GM10266 (cell line): Measurements from ENCODE around the gene IL20RA.
"Not testable (repeated sequence)": the region's sequence is repeated elsewhere in the genome, so short reads cannot be mapped to it uniquely, and the experiment has no call there.

Experiments
- DNase-seq: peaks from one replicate; pipeline ENCODE4 v3.0.0; 2012; ENCODE audit errors: extremely low spot score
- CTCF ChIP-seq: IDR thresholded peaks from 2 replicates; pipeline ENCODE4 v1.5.1; 2012; ENCODE audit warnings: mild to moderate bottlenecking, low read depth; ENCODE audit not compliant: control insufficient read depth, insufficient read depth; ENCODE audit errors: missing control alignments

The IL20RA gene

DNA sequence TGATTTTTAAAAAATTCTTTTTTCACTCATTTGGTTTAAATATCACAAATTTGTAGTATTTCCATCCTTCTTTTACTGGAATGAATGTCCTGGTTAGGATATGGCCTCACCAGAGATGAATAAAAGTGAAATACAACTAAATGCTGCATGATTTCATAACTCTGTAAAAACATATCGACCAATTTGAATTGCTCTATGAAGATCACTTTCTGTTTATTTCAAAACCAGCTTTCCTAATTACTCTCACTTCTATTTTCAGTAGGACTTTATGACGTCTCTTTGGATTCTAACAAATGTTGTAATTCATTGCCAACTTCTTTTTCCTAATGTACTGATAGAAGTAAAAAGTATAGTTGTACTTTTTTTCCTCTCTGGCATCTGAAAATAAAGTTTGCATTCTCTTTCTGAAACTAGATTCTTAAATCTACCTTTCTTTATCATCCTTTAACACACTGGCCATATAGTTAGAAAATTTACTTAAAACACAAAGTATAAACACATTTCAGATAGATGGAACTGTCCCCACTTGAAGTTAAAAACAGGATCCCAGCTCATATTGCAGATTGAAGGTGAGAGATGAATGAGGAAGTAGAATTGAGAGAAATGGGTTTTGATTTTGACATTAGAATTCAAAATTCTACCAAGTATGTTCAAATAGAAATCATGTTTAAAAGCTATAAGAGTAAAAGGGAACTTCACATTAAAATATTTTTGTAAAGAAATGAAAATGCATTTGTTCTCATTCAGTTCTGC, 40.3 kb upstream of the IL20RA start:
- TF ChIP-seq CTCF, result no peak

DNA sequence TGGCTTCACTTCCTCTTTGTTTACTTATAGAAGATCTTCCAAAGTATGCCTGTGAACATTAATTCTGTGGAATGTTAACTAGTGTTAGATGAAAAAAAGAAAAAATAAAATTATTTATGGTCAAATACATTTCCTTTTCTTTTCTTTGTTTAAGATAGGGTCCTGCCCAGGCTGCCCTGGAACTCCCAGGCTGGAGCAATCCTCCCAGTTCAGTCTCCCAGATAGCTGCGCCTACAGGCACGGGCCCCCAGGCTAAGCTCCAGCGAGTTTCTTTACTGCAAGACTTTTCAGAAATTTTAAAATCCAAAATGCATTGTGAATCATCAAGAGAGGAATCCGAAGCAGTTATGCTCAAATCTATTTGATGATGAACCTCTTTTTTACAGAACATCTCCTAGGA, 39.3 kb upstream of the IL20RA start:
- TF ChIP-seq CTCF, result no peak

More for the DNA sequence above, 40.3 kb upstream of the IL20RA start:
- DNase-seq, result no peak

DNA sequence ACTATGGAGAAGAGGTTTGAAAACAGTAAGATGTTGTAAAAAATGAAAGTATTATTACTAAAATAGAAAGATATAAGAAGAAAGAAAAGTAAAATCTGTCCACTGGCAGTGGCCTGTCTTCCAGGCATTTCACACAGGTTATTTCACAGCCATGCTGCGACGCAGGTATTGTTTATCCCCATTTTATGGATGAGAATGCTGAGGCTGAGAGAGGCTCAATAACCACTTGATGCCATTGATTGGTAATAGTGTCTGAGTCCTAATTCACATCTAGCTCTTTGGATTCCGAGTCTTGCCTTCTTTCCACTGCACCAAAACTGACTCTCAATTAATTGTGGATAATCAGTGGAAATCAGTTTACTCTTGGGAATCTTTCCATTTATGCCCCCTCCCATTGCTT, 37.2 kb upstream of the IL20RA start:
- no peak for TF ChIP-seq CTCF
- no peak for DNase-seq

More for the DNA sequence above, 39.3 kb upstream of the IL20RA start:
- no peak for DNase-seq

DNA sequence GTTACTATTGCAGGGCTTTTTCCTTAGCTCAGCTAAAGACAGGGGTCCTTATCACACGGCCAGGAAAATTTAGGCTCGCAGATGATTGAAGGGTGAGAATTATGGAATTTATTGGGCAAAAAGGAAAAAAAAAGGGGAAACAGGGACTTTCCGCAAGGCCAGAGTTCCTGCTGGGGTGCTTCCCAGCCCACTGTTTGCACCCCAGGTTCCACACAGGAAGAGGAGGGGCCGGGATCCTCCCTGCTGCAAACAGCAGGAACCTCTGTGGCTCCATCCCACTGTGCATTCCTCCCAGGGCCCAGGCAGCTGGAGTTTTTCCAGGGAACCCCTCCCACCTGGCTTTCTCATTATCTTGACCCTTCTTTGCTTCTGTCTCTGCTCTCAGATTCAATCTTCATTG, 35.9 kb upstream of the IL20RA start:
- TF ChIP-seq CTCF, result no peak
- no peak for DNase-seq

DNA sequence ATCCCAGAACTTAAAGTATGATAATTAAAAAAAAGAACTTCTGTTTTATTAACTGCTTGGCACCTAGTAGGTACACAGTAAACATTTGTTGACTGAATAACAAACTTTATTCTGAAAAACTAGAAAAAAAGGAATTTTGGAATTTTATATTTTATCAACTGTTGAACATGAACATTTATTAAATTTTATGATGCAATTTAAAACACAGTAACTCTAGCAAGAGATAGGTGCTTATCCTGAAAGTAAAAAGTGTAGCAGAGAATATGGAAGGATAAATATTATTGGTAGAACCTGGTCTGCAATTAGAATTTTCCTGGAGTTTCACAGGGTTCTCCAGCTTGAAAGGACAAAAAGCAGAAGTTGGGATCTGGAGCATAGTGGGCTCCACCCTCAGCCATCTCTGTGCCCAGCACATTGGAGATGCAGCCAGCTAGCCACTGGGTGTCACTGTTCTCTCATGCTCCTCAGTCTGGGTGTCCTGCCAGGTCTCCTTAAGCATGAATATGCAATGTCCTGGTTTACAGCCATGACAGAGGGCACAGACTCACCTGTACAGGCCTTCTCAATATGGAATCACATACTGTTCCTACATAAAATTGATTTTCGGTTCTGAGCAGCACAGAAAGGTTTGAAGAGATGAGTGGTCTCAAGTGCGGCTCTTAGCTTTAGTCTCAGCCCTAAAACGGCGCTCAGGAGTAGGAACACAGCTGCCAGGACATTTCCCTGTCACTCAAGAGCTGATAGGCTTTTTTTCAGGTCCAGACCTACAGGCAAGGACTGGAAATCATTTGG, 31.7 kb upstream of the IL20RA start:
- DNase-seq, result peak; percentile 74
- peak; percentile 93 for TF ChIP-seq CTCF

GRCh38 chr6:137075790-137076189, 31.0 kb upstream of the IL20RA start:
- DNase-seq, result not testable (repeated sequence)

DNA sequence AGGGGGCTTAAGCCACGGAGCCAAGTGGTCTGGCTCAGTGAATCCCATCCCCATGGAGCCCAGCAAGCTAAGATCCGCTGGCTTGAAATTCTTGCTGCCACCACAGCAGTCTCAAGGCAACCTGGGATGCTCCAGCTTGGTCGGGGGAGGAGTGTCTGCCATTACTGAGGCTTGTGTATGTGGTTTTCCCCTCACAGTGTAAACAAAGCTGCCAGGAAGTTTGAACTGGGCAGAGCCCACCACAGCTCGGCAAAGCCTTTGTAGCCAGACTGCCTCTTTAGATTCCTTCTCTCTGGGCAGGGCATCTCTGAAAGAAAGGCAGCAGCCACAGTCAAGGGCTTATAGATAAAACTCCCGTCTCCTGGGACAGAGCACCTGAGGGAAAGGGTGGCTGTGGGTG, 25.5 kb upstream of the IL20RA start:
- no peak for DNase-seq
- TF ChIP-seq CTCF, result no peak
